Hypothalamus (tissue), 51 donors: ENCODE data around the gene PPM1L.

Source experiments
- DNase-seq, 51 donors: peaks; one replicate each; lab custom pipeline; 2025; lab: John Stamatoyannopoulos, UW

Gene PPM1L

DNA sequence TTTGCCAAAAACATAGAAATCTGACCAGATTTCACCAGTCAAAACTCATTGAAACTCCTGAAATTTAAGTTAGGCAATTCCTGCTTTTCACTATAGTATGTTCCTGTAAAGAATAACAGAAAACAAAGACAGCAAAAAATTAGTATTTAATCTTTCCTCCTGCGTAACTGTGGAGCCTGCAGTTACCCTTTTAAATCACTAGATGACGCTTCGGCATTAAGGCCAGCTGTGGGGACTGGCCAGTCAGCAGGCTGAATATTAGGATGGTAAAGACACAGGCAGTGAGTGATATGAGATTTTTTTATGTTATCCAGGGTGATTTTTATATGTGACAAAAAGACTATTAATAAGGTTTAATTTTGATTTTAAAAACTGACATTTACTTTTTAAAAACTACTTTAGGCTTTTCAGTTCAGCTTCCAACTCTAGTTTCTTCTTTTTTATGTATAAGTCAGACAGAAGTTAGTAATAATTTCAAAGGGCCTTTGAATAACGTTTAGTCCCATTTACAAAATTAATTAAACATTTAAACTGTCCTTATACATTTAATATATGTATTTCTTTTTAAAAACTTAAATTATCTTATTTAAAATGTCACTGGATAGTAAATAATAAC lies 165.1 kb downstream of the PPM1L start:
- DNase-seq, result peak in 2 of 51 donors; percentile 7 to 14

DNA sequence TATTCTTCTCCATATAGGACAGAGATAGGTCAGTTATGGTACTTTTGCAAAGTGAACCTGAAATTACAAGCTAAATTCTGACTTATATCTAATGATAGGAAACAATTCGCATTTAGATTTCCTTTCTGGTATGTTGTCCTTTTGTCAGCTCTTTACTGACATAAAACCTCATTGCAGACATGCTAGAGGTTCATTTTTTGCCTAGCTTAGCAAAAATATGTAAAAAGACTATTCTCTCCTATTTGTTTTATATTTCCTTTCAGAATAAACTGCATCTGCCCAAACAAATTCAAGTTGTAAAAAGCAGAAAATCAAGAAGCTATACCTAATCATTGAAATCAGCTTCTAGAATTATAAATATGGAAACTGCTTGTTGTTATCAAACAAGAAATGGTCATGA lies 168.7 kb downstream of the PPM1L start:
- DNase-seq, result no peak

DNA sequence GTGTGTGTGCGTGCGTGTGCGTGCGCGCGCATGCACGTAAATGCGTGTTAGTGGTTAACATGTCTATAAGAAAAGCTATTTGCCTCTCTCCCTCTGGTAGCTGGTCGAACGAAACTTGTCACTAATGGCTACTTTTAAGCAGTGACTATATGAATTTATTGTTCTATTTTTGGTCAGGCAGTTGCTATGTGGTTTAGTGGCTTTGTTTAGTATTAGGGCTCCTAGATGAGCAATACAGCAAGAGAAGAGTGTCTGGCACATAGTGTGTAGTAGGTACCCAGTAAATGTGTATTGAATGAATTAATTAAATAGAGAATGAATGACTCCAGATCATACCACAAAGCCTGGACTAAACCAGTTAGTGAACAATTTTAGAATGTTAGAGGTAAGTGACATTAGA lies 171.6 kb downstream of the PPM1L start:
- DNase-seq, result no peak

DNA sequence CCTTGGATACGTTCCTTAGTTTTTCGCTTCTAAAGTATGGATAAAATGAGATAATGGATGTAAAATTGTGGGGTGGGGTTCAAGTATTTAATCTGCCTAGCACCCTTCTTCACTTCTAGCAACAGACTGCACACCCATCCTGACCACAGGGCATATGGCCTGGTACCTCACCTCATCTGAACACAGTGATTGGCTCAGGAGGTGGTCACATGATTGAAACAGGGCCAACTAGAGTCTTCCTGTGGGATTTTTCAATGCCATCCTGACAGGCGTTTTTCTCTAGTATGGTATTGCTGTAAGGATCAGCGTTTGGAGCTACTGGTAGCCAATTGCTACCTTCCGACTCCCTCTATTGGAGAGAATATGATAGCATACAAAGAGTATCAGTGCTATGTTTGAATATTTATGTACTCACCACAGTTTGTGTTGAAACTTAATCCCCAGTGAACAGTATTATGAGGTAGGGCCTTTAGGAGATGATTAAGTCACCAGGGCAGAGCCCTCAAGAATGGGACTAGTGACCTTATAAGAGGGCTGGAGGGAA lies 172.2 kb downstream of the PPM1L start:
- DNase-seq, result no peak

DNA sequence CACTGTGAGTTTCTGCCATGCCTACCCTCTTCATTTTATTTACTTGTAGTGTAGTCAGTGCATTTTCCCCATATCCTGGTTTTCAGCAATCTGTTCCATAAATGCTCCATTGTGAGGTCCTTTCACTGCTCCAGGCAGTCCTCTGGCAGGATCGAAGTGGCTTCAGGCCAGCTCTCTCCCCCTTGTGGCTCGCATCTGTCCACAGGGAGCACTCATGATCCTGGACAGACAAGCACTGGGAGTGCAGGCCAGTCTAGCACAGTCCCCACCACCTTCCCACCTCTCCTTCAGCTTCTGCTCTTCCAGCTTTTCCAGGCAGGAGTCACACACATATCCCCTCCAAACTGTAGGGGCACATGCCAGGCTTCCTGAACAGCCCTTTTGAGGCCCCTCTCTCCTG lies 173.6 kb downstream of the PPM1L start:
- DNase-seq, result peak in 21 of 51 donors; percentile 2 to 47 (median 16)

DNA sequence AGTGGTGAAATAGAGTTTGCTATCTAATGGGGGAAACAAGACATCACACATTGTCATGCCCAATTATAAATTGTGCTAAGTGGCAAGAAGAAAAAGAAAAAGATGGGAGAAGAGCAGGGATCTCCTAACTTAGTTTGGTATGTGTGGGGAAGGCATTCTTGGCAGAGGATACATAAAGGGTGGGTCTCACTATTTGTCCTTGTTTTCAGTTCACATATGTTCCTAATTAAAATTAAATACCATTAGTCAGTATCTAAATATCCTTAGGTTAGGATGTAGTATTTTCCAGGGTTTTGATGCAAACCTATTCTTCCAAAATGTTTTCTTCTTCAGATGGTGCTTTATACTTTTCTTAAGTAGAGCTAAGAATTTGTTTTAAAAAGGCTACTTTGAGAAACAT lies 175.4 kb downstream of the PPM1L start:
- DNase-seq, result no peak

DNA sequence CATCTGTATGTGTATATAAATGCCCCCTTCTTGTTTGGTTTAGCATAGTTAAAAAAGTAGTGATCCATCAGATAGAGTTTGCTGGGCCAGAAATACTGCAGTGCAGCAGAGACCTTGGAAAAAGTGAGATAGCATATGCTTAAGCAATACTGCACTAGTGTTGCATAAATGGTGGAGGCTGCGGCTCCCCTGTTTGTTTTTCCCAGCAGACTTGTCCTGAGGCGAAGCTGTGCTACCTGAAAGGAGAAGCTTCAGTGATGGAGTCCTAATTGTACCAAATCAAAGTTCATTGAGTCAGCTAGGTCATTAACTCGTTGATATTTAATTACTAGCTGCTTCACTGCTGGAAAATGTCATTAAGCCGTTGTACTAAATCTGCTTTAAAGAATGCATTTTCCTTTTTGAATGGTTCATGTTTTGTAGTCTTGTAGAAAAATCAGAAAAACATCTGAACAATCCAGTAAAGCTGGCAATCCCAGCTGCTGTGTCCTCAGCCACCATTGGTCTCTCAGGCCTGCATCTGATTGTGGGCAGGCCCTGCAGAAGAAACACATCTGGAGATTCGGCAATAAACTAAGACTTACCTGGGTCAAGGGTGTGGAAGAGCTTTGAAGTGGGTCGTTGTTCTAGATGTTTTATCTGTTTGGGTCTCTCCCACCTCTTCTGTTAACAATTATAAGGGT lies 179.5 kb downstream of the PPM1L start:
- no peak for DNase-seq

DNA sequence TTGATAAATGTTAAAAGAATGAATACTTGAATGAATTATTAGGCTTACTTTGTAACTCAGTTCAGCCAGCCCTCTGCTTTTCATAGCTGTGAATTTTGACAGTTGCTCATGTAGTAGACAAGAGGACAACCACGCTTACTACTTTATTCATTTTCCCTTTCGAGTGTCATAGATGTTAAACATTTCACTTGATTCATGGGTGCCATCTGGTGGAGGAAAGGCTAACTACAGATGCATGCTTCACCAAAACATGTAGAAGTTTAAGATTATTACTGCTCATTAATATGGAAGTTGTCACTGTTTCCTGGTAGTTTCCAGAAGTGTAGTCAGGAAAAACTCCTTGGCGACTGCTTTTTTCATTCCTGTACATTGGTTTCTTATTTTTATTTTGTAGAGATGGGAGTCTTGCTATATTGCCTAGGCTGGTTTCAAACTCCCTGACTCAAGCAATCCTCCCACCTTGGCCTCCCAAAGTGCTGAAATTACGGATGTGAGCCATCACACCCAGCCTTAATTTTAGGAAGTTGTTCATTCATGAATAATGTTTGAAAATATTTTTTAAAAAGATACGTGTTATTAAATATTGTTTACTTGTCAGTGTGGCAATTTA lies 186.0 kb downstream of the PPM1L start:
- no peak for DNase-seq

DNA sequence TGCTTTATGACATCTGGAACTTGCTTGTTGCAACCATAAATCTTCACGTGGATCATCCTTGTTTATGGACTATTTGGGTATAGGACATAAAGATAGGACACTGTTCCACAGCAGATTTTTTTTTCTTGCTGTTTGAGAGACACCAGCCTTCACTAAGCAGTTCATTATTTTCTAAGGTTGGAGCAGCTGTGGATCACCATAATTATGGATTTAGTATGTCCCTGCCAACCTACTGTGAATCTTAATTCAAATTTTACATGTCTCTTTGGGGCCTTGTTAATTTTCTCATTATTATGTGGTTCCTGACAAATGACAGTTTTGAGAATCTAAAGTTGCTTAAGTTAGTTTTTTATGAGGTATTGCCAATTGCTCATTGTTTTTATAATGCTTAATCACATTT lies 188.0 kb downstream of the PPM1L start:
- no peak for DNase-seq

DNA sequence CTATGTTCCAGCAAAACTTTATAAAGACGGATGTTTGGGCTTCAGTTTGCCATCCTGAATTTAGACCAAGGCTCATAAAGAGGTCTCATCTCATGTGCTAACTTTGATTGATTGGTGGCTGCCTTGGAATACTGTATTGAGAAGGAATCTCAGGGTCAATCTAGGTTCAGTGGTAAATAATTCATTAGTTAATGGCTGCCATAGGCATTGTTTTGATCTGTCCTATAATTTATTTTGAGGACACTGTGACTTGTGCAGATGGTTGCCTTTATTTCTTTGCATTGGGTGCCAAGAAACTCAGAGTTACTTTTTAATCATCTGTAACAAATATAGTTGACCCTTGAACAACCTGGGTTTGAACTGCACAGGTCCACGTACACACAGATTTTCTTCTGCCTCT lies 189.3 kb downstream of the PPM1L start:
- no peak for DNase-seq

DNA sequence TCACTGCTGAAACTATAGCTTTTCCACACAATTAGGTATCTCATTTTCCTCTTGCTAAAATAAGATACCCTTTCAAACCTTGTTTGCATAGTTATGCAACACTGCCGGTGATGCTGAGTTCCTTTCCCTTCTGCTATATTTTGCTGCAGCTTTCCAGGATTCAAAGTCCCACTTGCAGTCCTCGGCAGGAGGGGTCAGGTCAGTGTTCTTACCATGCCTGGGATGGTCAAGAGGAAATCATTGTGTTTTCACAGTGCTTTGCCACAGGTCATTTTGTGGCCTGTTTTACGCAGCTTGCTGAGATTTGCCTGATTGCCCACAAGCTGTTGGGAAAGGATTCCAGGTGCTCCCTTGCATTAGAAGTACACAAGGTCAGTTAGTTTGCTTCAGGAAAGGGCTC lies 192.2 kb downstream of the PPM1L start:
- no peak for DNase-seq

DNA sequence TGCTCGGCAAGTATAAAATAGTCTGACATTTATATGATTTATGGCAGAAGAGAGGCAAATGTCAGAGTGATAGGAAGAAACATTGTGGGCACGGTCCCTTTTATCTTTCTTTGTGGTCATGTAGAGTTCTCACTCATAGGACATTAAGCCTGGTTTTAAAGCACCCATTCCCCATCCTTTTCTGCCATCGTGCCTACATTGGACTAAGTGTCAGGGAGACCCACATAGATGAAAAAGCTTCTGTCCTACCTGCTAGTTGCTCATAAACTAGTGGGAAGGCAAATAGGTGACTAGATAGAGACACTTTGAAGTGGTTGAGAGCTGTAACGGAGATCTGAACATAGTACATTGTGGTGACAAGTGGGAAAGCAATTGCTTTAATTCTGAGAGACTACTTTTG lies 193.4 kb downstream of the PPM1L start:
- DNase-seq, result no peak

DNA sequence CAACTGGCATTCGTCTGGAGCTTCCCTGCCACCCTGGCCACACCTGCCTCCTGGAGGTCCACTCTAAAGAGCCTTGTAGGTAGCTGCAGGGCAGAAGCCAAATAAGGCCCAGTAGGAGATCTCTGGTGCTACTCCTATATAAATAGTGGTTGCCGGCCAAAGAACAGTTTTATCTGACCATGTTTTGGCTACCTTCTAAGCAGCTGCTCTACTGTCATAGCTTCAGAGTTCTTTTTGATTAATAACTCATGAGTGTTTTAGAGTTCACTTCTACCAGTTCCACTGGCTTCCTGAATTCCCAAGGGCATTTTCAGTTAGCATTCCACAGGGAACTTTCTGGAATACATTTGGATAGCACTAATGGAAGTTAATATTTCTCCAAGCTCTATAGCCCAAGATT lies 194.5 kb downstream of the PPM1L start:
- no peak for DNase-seq

DNA sequence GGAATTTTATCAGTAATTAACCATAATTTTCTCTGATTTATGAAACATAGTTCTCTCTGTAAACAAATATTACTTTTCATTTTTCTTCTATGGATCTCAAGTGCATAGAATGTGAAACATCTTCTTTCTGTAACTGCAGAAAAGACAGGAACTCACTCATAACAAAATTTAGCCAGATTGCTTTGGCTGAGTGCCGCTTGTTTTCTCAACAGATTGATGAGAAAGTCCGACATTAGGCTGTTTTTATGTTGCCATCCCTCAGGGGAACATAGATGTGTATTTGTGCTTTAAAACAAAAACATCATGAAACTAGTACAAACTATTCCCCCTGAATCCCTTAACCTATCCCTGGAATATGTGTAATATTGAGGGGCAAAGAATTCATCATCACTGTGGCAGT lies 194.9 kb downstream of the PPM1L start:
- no peak for DNase-seq

DNA sequence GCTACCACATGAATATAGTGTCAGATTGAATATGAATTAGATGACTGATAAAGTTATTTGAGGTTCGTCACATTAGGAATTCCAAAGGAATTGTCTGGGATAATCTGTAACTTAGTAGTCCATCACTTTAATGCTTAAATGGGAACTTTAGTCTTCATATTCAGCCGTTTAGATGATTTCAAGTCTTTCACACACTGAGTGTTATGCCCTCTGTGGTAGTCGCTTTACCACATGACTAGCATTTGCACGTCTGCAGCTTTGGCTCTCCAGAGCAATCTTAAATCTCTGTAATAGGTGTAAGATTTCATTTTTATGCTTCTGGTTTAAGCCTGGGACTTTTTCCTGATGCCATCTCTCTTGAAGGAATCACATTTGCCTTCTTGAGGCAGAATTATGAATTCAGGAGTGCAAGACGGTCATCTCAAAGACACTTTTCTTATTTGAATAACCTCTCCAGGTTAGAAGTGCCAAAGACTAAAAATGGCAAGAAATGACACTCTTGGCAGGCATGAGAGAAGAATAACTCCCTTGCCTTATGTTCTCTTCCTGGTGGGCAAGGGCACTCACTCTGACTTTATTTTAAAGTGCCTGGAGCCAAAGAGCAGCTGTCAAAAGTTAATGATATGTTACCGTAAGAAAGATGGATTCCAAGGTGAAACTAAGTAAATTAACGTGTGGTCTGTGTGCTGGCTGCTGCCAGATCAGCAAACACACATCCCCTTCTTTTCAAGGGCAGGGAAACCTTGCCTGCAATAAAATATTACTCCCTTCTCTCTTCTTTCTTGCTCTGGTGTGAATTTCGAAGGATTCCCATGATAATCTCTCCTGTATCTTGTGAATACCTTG lies 195.8 kb downstream of the PPM1L start:
- DNase-seq, result no peak

DNA sequence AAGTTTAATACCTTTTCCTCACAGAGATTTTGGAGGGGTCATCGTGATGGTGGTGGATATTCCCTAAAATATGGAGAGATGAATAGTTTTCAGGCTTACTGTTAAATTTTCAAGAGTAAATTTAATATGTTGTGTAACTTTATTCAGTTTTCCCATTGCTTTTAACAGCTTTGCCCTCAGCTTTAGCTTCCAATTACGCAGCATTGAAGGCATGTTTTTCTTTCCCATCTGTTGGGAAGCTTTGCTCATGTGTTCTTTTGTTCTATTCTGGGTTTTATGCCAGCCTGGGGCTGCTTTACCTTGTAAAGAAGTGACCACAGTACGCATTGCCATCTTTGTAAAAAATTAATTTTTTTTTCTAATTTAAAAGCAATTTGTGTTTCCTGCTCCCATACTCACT lies 197.7 kb downstream of the PPM1L start:
- no peak for DNase-seq

DNA sequence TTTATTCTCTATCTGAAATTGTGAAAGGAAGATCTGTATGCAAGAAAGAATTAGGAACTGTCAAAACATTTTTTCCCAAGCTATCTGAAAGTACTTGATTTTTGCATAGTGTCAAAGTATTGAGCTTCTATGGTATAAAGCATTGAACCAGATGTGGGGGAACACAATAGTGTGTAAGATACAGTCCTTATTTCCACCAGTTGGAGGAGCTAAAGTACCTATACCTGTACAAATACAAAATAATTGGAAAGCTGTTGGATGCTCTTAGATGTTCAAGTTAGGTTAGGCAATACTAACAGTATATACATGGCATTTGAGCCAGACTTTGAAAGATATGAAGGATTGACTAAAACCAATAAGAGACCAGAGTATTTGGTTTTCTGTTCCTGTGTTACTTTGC lies 200.8 kb downstream of the PPM1L start:
- DNase-seq, result no peak

DNA sequence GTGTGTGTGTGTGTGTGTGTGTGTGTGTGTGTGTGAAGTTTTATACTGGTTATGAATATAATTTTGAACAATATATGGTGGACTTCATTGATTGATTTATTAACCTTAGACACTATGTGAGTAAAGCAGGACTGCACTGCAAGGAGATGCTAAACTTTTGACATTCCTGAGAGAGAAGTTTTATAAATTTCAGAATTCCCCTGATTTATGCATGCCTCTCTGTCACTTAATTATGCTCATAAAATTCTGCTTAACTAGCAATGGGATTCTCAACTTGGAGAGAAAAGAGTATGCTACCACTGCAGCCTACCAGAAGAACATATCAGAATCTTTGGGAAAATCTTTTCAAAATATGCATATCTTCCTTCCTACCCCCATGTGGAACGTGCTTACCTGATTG lies 204.5 kb downstream of the PPM1L start:
- DNase-seq, result no peak

DNA sequence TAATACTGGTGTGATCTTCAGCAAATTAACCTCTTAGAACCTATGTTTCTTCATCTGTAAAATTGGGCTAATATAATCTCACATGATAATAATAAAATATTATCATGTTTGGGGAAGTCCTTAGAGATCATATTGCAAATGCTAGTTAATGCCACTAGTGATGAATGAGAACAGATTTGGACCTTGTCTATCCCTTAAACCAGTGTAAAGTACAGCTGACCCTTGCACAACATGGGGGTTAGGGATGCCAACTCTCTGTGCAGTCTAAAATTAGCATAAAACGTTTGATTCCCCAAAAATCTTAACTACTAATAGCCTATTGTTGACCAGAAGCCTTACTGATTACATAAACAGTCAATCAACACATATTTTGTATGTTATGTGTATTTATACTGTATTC lies 207.9 kb downstream of the PPM1L start:
- DNase-seq, result no peak

DNA sequence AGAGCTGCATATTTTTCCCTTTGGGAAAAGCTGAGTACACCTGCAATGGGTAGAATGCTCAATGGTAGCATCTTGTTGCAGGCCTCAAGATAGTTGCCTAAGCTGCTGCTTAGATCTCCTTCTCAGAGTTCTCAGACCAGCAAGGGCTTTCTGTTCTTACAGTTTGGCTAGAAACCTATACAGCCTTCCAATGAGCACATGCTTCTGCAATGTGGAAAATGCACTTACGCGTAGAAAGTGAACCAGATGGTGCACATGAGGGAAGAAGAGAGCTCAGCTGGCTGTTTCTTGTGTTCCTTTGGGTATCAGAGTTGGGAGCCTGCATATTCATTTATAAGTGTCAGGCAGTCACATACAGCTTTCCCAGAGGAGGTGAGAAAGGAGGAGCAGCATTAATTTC lies 212.7 kb downstream of the PPM1L start:
- DNase-seq, result no peak
